Mesodermal cell (in vitro differentiated cells): ENCODE data around the gene COL25A1.
"Not testable (repeated sequence)": the region's sequence is repeated elsewhere in the genome, so short reads cannot be mapped to it uniquely, and the experiment has no call there.

ENCODE experiments used
- H3K27ac ChIP-seq: 2 replicates; pipeline ENCODE4 v1.7.0; 2013; ENCODE audit warnings: mild to moderate bottlenecking, low read depth, low read length, moderate library complexity; ENCODE audit not compliant: severe bottlenecking
- H3K36me3 ChIP-seq: 2 replicates; pipeline ENCODE4 v1.7.1; 2013; ENCODE audit warnings: mild to moderate bottlenecking, low read length, moderate library complexity; ENCODE audit not compliant: control insufficient read depth, insufficient read depth
- H3K4me1 ChIP-seq: one replicate; pipeline ENCODE4 v1.7.1; 2013; ENCODE audit warnings: mild to moderate bottlenecking, low read length; ENCODE audit not compliant: insufficient read depth, control insufficient read depth, poor library complexity, severe bottlenecking
- H3K4me3 ChIP-seq: 2 replicates; pipeline ENCODE4 v1.7.0; 2013; ENCODE audit warnings: low read length, control low read depth, mild to moderate bottlenecking; ENCODE audit not compliant: insufficient read depth, poor library complexity, severe bottlenecking; ENCODE audit errors: extremely low read depth
- H3K9me3 ChIP-seq: 2 replicates; pipeline ENCODE4 v1.7.1; 2013; ENCODE audit warnings: mild to moderate bottlenecking, low read length, moderate library complexity; ENCODE audit not compliant: control insufficient read depth
- WGBS, 2 experiments: methylation state at CpG; one replicate each; pipeline ENCODE4 v1.1.5; 2013; ENCODE audit warnings: missing lambda C conversion rate in 2 of 2; ENCODE audit not compliant: insufficient coverage in 2 of 2; 5-methylcytosine and 5-hydroxymethylcytosine counted together

COL25A1 gene

GRCh38 chr4:108943976-108944591 lies 358.4 kb downstream of the COL25A1 start:
- WGBS, 2 experiments, result 33% methylated on average over 1 of the region's 4 CpGs; no CpG with 5 or more reads in 1 of the 2 experiments
- Histone ChIP-seq H3K4me3 (no peak overlapping the region), H3K9me3 (no peaks in the 10 kb centered on the region), H3K4me1 (no peaks in the 10 kb centered on the region), H3K36me3 (no peaks in the 10 kb centered on the region), H3K27ac (no peak overlapping the region)

DNA sequence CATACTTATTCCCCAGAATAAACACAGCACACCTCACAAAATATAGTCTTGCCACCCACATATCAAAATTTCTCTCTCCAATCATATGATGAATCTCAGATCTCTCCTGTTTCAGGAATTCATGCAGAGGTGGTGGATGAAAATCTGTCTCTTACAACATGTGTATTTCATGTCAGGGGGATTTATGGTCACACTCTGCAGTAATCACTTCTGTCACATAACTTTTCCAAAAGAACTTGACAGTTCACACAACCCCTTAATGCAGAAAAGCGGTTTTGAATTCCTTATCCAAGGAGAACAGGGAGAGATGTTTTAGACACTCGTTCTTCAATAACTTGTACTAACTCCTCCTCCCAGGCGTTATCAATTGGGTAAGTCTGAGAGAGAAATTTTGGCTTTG lies 359.1 kb downstream of the COL25A1 start:
- Histone ChIP-seq H3K4me1 (no peaks in the 10 kb centered on the region), H3K27ac (no peak overlapping the region), H3K4me3 (no peak overlapping the region), H3K36me3 (no peaks in the 10 kb centered on the region), H3K9me3 (no peaks in the 10 kb centered on the region)
- WGBS, 2 experiments, result no CpG with 5 or more reads among the region's 3 CpGs

DNA sequence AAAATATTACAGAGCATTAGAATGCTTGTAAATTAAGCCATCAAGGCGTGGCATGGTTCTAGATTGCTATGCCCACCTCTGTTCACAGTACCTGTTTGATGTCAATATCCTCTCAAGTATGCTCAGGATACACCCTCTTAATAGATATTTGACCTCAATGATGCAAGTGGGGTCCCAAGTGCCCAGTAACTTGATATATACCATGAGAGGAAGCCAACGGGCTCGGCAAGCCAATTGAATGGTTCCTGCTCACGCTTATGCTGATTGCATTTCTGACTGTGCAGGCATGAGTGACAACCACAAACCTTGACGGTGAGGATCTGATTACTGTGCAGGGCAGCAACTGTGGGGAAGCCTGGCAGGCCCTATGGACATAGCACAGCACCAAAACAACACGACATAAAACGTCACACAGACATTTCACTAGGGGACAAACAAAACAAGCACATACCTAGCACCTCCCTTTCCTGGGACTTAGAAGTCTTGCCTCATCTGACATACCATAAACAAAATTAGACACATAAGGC lies 360.5 kb downstream of the COL25A1 start:
- Histone ChIP-seq H3K4me3 (no peak overlapping the region), H3K4me1 (peaks cover 6% of the 10 kb centered on the region), H3K9me3 (no peaks in the 10 kb centered on the region)

DNA sequence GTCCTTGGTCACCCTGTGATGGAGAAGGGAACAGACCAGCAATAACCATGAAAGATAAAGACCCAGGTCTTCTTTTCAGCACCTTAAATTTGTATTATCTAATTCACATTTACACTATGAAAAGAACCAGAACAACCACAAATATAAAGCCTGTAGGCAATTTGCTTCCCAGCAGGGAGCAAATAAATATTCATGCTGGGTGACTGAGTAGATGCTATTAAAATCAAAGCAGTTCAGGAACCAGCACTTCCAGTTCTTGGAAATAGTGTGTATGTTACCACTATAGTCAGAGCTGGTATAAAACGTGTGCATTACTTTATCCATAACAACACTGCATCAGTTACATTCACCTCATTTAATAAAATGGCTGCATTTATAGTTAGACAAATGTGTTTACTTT lies 361.8 kb downstream of the COL25A1 start:
- peaks cover 8% of the 10 kb centered on the region for H3K4me1 ChIP-seq
- no CpG with 5 or more reads among the region's 1 CpG for WGBS, 2 experiments
- no peak overlapping the region for H3K4me3 ChIP-seq

More for the DNA sequence above, 360.5 kb downstream of the COL25A1 start:
- Histone ChIP-seq H3K27ac (no peak overlapping the region), H3K36me3 (no peaks in the 10 kb centered on the region)
- 95 to 98% methylated on average over 5 to 7 of the region's 7 CpGs for WGBS, 2 experiments

GRCh38 chr4:108940149-108940548 lies 362.3 kb downstream of the COL25A1 start:
- 90% methylated on average over 2 of the region's 5 CpGs; no CpG with 5 or more reads in 1 of the 2 experiments for WGBS, 2 experiments
- H3K4me1 ChIP-seq, result peaks cover 8% of the 10 kb centered on the region
- H3K9me3 ChIP-seq, result no peaks in the 10 kb centered on the region
- no peak overlapping the region for H3K4me3 ChIP-seq
- no peak overlapping the region for H3K27ac ChIP-seq
- H3K36me3 ChIP-seq, result no peaks in the 10 kb centered on the region

More for the DNA sequence above, 361.8 kb downstream of the COL25A1 start:
- Histone ChIP-seq H3K36me3 (no peaks in the 10 kb centered on the region), H3K27ac (no peak overlapping the region), H3K9me3 (no peaks in the 10 kb centered on the region)

DNA sequence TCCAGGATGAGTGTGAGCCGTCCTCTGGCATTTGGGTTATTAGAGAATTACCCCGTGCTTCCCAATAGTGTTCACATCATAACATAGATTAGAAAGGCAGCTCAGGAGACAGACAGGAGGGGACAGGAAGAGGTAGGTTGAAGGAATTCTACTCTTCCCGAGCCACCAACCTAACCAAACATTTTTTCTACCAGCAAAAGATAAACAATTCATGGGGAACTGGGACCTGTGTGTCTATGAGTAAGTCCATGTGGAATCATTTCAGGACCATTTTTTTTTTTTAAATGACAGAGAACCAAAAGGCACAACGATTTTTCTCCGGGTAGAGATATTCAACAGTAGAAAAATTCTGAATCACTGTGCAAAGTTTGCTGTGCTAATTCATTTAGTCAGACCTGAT lies 365.4 kb downstream of the COL25A1 start:
- H3K27ac ChIP-seq, result no peak overlapping the region
- WGBS, 2 experiments, result 94% methylated on average over 2 of the region's 5 CpGs; no CpG with 5 or more reads in 1 of the 2 experiments
- no peaks in the 10 kb centered on the region for H3K36me3 ChIP-seq
- H3K4me1 ChIP-seq, result peaks cover 8% of the 10 kb centered on the region
- H3K4me3 ChIP-seq, result no peak overlapping the region
- H3K9me3 ChIP-seq, result no peaks in the 10 kb centered on the region

DNA sequence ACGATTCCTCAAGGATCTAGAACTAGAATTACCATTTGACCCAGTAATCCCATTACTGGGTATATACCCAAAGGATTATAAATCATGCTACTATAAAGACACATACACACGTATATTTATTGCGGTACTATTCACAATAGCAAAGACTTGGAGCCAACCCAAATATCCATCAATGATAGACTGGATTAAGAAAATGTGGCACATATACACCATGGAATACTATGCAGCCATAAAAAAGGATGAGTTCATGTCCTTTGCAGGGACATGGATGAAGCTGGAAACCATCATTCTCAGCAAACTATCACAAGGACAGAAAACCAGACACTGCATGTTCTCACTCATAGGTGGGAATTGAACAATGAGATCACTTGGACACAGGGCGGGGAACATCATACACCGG lies 368.5 kb downstream of the COL25A1 start:
- not testable (repeated sequence) for H3K4me1 ChIP-seq, H3K9me3 ChIP-seq, H3K36me3 ChIP-seq, H3K4me3 ChIP-seq, H3K27ac ChIP-seq
- WGBS, 2 experiments, result 100% methylated on average over 1 of the region's 5 CpGs; no CpG with 5 or more reads in 1 of the 2 experiments

GRCh38 chr4:108933046-108933445 lies 369.4 kb downstream of the COL25A1 start:
- no peak overlapping the region for H3K4me3 ChIP-seq

GRCh38 chr4:108931926-108932325 lies 370.5 kb downstream of the COL25A1 start:
- Histone ChIP-seq H3K4me1 (peaks cover 2% of the 10 kb centered on the region), H3K9me3 (no peaks in the 10 kb centered on the region), H3K27ac (no peak overlapping the region), H3K4me3 (no peak overlapping the region), H3K36me3 (no peaks in the 10 kb centered on the region)
- no CpG with 5 or more reads among the region's 1 CpG for WGBS, 2 experiments

More at GRCh38 chr4:108933046-108933445, 369.4 kb downstream of the COL25A1 start:
- Histone ChIP-seq H3K4me1 (peaks cover 8% of the 10 kb centered on the region), H3K9me3 (no peaks in the 10 kb centered on the region), H3K36me3 (no peaks in the 10 kb centered on the region), H3K27ac (no peak overlapping the region)
- WGBS, 2 experiments, result no CpG with 5 or more reads among the region's 3 CpGs

DNA sequence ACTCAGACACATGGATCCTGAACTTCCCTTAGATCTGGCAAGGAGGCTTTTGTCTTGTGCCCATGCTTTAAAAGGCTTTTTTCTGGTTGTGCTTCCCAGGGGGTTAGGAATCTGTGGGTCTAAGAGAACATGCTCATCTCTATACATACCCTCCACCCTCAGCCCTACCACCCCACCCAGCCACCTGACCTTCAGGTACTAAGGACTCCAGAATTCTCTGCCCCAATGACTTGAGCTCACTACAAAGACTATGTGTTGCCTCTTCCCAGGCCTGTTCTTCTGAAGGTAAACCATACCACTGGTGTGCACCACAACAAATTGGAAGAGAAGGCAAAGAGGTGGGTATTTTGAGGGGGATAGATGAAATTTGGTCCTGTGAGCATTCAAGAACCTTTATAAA lies 372.3 kb downstream of the COL25A1 start:
- Histone ChIP-seq H3K36me3 (no peaks in the 10 kb centered on the region), H3K9me3 (no peaks in the 10 kb centered on the region), H3K4me3 (no peak overlapping the region), H3K27ac (no peak overlapping the region), H3K4me1 (peaks cover 9% of the 10 kb centered on the region)

DNA sequence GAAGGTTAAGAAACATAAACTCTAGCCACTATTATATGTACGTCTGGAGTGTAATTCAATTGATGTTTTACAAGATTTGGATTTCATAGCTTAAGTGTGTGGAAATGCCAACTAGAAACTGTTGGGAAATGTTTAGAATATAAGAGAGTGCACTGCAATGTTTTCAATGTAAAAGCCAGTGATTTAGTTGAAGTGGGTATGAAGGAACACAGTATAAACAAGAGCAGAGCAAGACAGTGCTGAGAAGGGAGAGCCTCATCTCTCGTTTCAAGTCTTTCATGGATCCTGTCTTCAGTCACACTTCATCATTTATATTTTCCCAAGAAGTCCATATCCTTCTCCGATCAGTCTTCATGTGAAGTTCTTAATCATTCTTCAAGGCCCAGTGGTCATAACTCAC lies 375.7 kb downstream of the COL25A1 start:
- H3K4me3 ChIP-seq, result no peak overlapping the region
- no peak overlapping the region for H3K27ac ChIP-seq
- no peaks in the 10 kb centered on the region for H3K9me3 ChIP-seq
- 88 to 97% methylated on average over 2 of the region's 3 CpGs for WGBS, 2 experiments
- no peaks in the 10 kb centered on the region for H3K36me3 ChIP-seq
- H3K4me1 ChIP-seq, result peaks cover 9% of the 10 kb centered on the region
